Measurements from ENCODE around the gene PPP1R3F. TPM values are rescaled to one million over a fixed set of nuclear protein-coding genes. Genes with fewer than 3 reads are reported as not detected.

PPP1R3F gene
- total RNA-seq, 1 donor from 2014 or later, result 8.0 TPM

DNA sequence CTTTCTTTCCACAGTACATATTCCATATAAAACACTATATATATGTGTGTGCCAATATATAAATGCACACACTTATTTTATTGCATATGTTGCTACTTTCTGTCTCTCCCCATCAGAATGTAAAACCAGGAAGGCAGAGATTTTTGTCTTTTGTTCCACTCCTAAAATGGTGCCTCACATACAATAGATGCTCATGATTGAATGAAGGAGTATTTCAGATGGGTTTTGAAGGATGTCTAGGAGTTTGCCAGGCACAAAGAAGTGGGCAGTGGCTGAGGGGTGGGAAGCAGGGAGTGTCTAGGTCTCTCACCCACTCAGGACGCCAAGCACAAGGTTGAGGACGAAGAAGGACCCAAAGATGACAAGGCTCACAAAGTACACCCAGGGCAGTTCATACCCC, 41.9 kb upstream of the PPP1R3F start:
- DNase-seq (ENCODE audit: low spot score), result no peak
- TF ChIP-seq, protein P1, sequence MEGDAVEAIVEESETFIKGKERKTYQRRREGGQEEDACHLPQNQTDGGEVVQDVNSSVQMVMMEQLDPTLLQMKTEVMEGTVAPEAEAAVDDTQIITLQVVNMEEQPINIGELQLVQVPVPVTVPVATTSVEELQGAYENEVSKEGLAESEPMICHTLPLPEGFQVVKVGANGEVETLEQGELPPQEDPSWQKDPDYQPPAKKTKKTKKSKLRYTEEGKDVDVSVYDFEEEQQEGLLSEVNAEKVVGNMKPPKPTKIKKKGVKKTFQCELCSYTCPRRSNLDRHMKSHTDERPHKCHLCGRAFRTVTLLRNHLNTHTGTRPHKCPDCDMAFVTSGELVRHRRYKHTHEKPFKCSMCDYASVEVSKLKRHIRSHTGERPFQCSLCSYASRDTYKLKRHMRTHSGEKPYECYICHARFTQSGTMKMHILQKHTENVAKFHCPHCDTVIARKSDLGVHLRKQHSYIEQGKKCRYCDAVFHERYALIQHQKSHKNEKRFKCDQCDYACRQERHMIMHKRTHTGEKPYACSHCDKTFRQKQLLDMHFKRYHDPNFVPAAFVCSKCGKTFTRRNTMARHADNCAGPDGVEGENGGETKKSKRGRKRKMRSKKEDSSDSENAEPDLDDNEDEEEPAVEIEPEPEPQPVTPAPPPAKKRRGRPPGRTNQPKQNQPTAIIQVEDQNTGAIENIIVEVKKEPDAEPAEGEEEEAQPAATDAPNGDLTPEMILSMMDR (IDR thresholded peaks at IDR 0.05), result no peak
- Mint-ChIP-seq H3K36me3 (ENCODE audit: low read depth) (no peaks in the 10 kb centered on the region), H3K4me1 (ENCODE audit: low read depth) (no peaks in the 10 kb centered on the region), H3K27ac (ENCODE audit: unreplicated experiment) (no peak overlapping the region), H3K9me3 (ENCODE audit: low read depth) (peaks cover 6% of the 10 kb centered on the region), H3K4me3 (ENCODE audit: unreplicated experiment) (no peak overlapping the region), H3K27me3 (ENCODE audit: low read depth) (peaks cover 4% of the 10 kb centered on the region)

DNA sequence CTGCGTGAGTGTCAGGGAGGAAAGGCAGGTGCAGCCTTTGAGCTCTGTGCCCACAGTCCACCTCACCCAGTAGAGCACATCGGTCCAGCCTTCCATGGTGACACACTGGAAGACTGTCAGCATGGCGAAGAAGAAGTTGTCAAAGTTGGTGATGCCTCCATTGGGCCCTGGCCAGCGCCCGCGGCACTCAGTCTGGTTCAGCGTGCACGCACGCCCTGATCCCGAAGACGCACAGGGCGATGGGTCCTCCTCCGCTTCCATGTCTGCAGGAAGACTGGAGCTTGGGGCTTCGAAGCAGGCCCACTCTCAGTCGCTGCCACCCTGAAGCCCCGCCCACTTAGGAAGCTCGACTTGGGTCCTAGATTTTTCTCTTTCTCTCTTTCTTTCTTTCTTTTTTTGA, 41.4 kb upstream of the PPP1R3F start:
- Mint-ChIP-seq H3K4me3 (ENCODE audit: unreplicated experiment) (no peak overlapping the region), H3K9me3 (ENCODE audit: low read depth) (peaks cover 2% of the 10 kb centered on the region), H3K27me3 (ENCODE audit: low read depth) (peaks cover 4% of the 10 kb centered on the region), H3K36me3 (ENCODE audit: low read depth) (no peaks in the 10 kb centered on the region), H3K4me1 (ENCODE audit: low read depth) (no peaks in the 10 kb centered on the region), H3K27ac (ENCODE audit: unreplicated experiment) (no peak overlapping the region)
- DNase-seq (ENCODE audit: low spot score), result no peak
- TF ChIP-seq, protein P1 (IDR thresholded peaks at IDR 0.05), result no peak

- no peak overlapping the region for H3K27ac Mint-ChIP-seq (ENCODE audit: unreplicated experiment)
- H3K27me3 Mint-ChIP-seq (ENCODE audit: low read depth), result no peaks in the 10 kb centered on the region
- no peak overlapping the region for H3K4me3 Mint-ChIP-seq (ENCODE audit: unreplicated experiment)
- TF ChIP-seq, protein P1 (IDR thresholded peaks at IDR 0.05), result peak; percentile 24
- no peaks in the 10 kb centered on the region for H3K4me1 Mint-ChIP-seq (ENCODE audit: low read depth)
- peaks cover 2% of the 10 kb centered on the region for H3K9me3 Mint-ChIP-seq (ENCODE audit: low read depth)
- no peak for DNase-seq (ENCODE audit: low spot score)
- H3K36me3 Mint-ChIP-seq (ENCODE audit: low read depth), result no peaks in the 10 kb centered on the region
These were observed 38.9 kb upstream of the PPP1R3F start for GRCh38 chrX:49230500-49231232.

GRCh38 chrX:49231333-49232000, 38.1 kb upstream of the PPP1R3F start:
- Mint-ChIP-seq H3K9me3 (ENCODE audit: low read depth) (peaks cover 2% of the 10 kb centered on the region), H3K27me3 (ENCODE audit: low read depth) (no peaks in the 10 kb centered on the region), H3K4me3 (ENCODE audit: unreplicated experiment) (no peak overlapping the region), H3K36me3 (ENCODE audit: low read depth) (no peaks in the 10 kb centered on the region), H3K27ac (ENCODE audit: unreplicated experiment) (no peak overlapping the region), H3K4me1 (ENCODE audit: low read depth) (no peaks in the 10 kb centered on the region)
- TF ChIP-seq, protein P1 (IDR thresholded peaks at IDR 0.05), result no peak
- DNase-seq (ENCODE audit: low spot score), result no peak

- TF ChIP-seq, protein P1 (IDR thresholded peaks at IDR 0.05), result no peak
- H3K27me3 Mint-ChIP-seq (ENCODE audit: low read depth), result no peaks in the 10 kb centered on the region
- no peaks in the 10 kb centered on the region for H3K36me3 Mint-ChIP-seq (ENCODE audit: low read depth)
- no peaks in the 10 kb centered on the region for H3K4me1 Mint-ChIP-seq (ENCODE audit: low read depth)
- peak overlapping the region; percentile 27 for H3K27ac Mint-ChIP-seq (ENCODE audit: unreplicated experiment)
- peaks cover 2% of the 10 kb centered on the region for H3K9me3 Mint-ChIP-seq (ENCODE audit: low read depth)
- no peak overlapping the region for H3K4me3 Mint-ChIP-seq (ENCODE audit: unreplicated experiment)
- no peak for DNase-seq (ENCODE audit: low spot score)
These were observed 37.1 kb upstream of the PPP1R3F start for GRCh38 chrX:49232525-49232924.

All from chondrocyte (in vitro differentiated cells).